Measurements from ENCODE around the gene NEK3. TPM values are rescaled to one million over a fixed set of nuclear protein-coding genes. Genes with fewer than 3 reads are reported as not detected.
"Not testable (repeated sequence)": the region's sequence is repeated elsewhere in the genome, so short reads cannot be mapped to it uniquely, and the experiment has no call there.

NEK3 gene
- total RNA-seq, 1 donor from 2014 or later: 27.2 TPM

GRCh38 chr13:52194184-52194868 lies 34.9 kb upstream of the NEK3 start:
- peaks cover 13% of the 10 kb centered on the region for H3K4me1 Mint-ChIP-seq
- no peak for TF ChIP-seq CTCF (IDR thresholded peaks at IDR 0.05; ENCODE audit: unreplicated experiment)

DNA sequence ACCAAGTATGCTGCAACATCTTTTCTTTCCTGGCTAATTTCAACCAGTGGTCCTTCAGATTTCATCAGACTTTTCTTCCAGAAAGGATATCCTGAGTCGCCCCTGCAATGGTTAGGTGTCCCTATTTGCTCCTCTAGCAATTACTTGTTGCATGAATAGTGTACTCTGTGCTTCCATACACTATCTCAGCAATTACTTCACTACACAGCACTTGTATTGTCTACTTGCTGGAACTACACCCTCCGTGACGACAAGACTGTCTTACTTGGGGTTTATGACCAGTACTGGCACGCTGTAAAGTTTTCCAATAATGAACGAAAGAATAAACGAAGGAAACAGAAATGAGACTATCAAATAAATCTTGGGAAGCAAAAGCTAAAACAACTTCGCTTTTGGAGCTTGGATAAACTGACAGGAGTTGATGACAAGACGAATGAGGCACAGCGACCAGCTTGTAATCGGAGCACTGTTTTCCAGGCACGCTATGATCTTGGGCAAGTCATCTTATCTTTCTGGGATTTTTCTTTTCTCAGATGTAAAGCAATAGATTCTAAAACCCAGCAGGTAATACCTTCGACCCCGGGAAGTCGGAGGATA lies 34.3 kb upstream of the NEK3 start:
- not testable (repeated sequence) for DNase-seq (ENCODE audit: low spot score in 2 of 2, unreplicated experiment in 2 of 2); H3K9me3 Mint-ChIP-seq; H3K36me3 Mint-ChIP-seq; H3K27me3 Mint-ChIP-seq (ENCODE audit: low read depth)
- Mint-ChIP-seq H3K27ac (peak overlapping the region; percentile 97), H3K4me1 (peaks cover 13% of the 10 kb centered on the region), H3K4me3 (peak overlapping the region; percentile 94)

More at GRCh38 chr13:52194184-52194868, 34.9 kb upstream of the NEK3 start:
- Mint-ChIP-seq H3K9me3 (no peaks in the 10 kb centered on the region), H3K27me3 (ENCODE audit: low read depth) (no peaks in the 10 kb centered on the region), H3K36me3 (peaks cover 4% of the 10 kb centered on the region), H3K4me3 (peak overlapping the region; percentile 94), H3K27ac (peak overlapping the region; percentile 97)
- DNase-seq (ENCODE audit: low spot score in 2 of 2, unreplicated experiment in 2 of 2): peak; percentile 67 to 90

- not testable (repeated sequence) for DNase-seq (ENCODE audit: low spot score in 2 of 2, unreplicated experiment in 2 of 2); H3K4me3 Mint-ChIP-seq
- H3K27ac Mint-ChIP-seq: peak overlapping the region; percentile 85
Observed at GRCh38 chr13:52187424-52188187, 28.2 kb upstream of the NEK3 start.

DNA sequence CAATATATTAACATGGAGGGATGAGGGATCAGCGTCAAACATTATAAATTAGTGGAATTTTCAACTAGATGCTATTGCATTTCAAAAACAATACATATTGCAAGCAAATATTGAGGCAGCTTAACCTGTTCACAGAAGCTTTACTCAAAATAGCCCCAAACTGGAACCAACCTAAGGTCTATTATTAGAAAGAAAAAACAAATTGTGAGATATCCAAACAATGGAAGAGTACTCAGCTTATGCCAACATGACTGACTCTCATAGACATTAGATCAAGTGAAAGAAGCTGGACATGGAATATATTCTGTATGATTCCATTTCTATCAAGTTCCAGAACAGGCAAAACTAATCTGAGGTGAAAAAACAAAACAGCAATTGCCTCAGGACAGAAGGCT lies 27.6 kb upstream of the NEK3 start:
- Mint-ChIP-seq H3K4me3 (no peak overlapping the region), H3K4me1 (peaks cover 4% of the 10 kb centered on the region), H3K36me3 (peaks cover 18% of the 10 kb centered on the region), H3K9me3 (no peaks in the 10 kb centered on the region), H3K27ac (no peak overlapping the region), H3K27me3 (ENCODE audit: low read depth) (no peaks in the 10 kb centered on the region)
- no peak for DNase-seq (ENCODE audit: low spot score in 2 of 2, unreplicated experiment in 2 of 2)
- no peak for TF ChIP-seq CTCF (IDR thresholded peaks at IDR 0.05; ENCODE audit: unreplicated experiment)

More at GRCh38 chr13:52187424-52188187, 28.2 kb upstream of the NEK3 start:
- not testable (repeated sequence) for H3K9me3 Mint-ChIP-seq; H3K4me1 Mint-ChIP-seq; H3K27me3 Mint-ChIP-seq (ENCODE audit: low read depth)
- peaks cover 16% of the 10 kb centered on the region for H3K36me3 Mint-ChIP-seq

DNA sequence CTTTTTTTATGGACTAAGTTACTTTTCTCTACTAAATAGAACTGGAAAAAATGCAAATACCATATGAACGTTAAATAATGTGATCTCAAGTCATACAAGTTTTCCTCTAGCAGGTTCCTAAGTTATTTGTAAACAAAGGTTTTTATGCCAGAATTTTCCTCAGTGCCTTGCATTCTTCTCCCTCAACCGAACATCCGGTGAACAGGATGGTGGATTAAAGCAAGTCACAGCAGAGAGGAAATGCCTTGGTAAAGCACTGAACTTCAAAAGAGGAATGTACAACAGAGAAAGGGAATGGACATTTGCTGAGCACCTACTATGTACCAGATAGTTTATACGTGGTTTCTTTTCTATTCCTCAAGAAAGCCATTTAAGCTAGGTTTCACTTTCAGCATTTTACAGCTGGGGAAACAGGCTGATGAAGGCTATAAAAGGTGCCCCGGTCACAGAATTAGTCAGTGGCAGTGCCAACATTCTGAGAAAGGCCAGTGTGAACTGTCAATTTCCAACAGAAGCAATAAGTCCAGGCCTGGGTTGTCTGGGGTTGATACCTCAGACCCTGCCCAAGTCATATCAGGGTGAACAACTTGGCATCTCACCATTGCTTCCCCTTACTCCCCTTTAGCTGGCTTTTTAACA lies 22.0 kb upstream of the NEK3 start:
- not testable (repeated sequence) for H3K27me3 Mint-ChIP-seq (ENCODE audit: low read depth); DNase-seq (ENCODE audit: low spot score in 2 of 2, unreplicated experiment in 2 of 2); H3K9me3 Mint-ChIP-seq; H3K27ac Mint-ChIP-seq; H3K4me1 Mint-ChIP-seq; H3K4me3 Mint-ChIP-seq
- peaks cover 24% of the 10 kb centered on the region for H3K36me3 Mint-ChIP-seq

DNA sequence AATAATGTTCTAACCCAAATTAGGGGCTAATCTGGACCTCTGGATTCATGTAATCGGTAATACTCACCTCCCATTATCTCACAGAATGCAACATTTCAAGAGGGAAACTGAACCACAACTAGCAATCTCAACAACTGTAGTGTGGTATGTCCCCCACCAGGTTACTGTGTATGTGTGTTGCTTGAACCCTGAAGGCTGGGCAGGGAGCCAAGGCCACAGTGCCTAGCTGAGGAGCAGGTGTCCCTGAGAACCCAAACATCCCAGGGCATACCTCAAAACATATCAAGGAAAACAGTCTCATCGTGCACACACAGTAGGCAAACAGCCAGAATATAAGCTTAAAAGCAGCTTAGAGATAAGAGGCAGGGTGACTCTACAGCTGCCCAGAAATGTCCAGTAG lies 20.5 kb upstream of the NEK3 start:
- no peak overlapping the region for H3K4me3 Mint-ChIP-seq
- DNase-seq (ENCODE audit: low spot score in 2 of 2, unreplicated experiment in 2 of 2): no peak
- no peaks in the 10 kb centered on the region for H3K27me3 Mint-ChIP-seq (ENCODE audit: low read depth)
- TF ChIP-seq CTCF (IDR thresholded peaks at IDR 0.05; ENCODE audit: unreplicated experiment): no peak
- no peak overlapping the region for H3K27ac Mint-ChIP-seq
- H3K4me1 Mint-ChIP-seq: no peaks in the 10 kb centered on the region
- no peaks in the 10 kb centered on the region for H3K9me3 Mint-ChIP-seq
- peaks cover 26% of the 10 kb centered on the region for H3K36me3 Mint-ChIP-seq

Measured in mesothelial cell of epicardium (in vitro differentiated cells).